HEK293 (cell line): ENCODE results near the gene ATXN2.

Source experiments
- BCL6B ChIP-seq: fragments of 450-650 bp; formaldehyde crosslinking; IDR thresholded peaks from 2 replicates; pipeline ENCODE4 v1.5.1; 2017; ENCODE audit warnings: missing biosample characterization, missing genetic modification characterization
- HOXD13 ChIP-seq: sonication (generic); formaldehyde crosslinking; IDR thresholded peaks from 2 replicates; pipeline ENCODE4 v1.8.0; 2022; ENCODE audit warnings: missing genetic modification reagents, borderline replicate concordance
- KLF1 ChIP-seq: fragments of 450-650 bp; formaldehyde crosslinking; IDR thresholded peaks from 2 replicates; pipeline ENCODE4 v1.5.1; 2016; ENCODE audit warnings: missing biosample characterization, missing genetic modification characterization
- KLF16 ChIP-seq: fragments of 450-650 bp; formaldehyde crosslinking; IDR thresholded peaks from 2 replicates; pipeline ENCODE4 v1.5.1; 2017; ENCODE audit warnings: missing biosample characterization, missing genetic modification characterization
- MYNN ChIP-seq: fragments of 450-650 bp; formaldehyde crosslinking; IDR thresholded peaks from 2 replicates; pipeline ENCODE4 v1.5.1; 2016; ENCODE audit warnings: missing biosample characterization, missing genetic modification characterization, borderline replicate concordance
- PRDM2 ChIP-seq: fragments of 450-650 bp; formaldehyde crosslinking; IDR thresholded peaks from 2 replicates; pipeline ENCODE4 v1.5.1; 2016; ENCODE audit warnings: missing biosample characterization, missing genetic modification characterization, borderline replicate concordance
- RBAK ChIP-seq: fragments of 450-650 bp; formaldehyde crosslinking; IDR thresholded peaks from 2 replicates; pipeline ENCODE4 v1.5.1; 2016; ENCODE audit warnings: missing biosample characterization, missing genetic modification characterization
- SCRT1 ChIP-seq: fragments of 450-650 bp; formaldehyde crosslinking; IDR thresholded peaks from 2 replicates; pipeline ENCODE4 v1.5.1; 2016; ENCODE audit warnings: missing biosample characterization, missing genetic modification characterization, borderline replicate concordance
- SP7 ChIP-seq: fragments of 450-650 bp; formaldehyde crosslinking; IDR thresholded peaks from 2 replicates; pipeline ENCODE4 v1.5.1; 2016; ENCODE audit warnings: missing biosample characterization, missing genetic modification characterization
- TRIM28 ChIP-seq: IDR thresholded peaks from 2 replicates; pipeline ENCODE4 v1.6.1; 2011; ENCODE audit warnings: low read length, control low read depth, borderline replicate concordance
- WT1 ChIP-seq: fragments of 450-650 bp; formaldehyde crosslinking; IDR thresholded peaks from 2 replicates; pipeline ENCODE4 v1.5.1; 2016; ENCODE audit warnings: missing biosample characterization, missing genetic modification characterization
- ZBTB1 ChIP-seq: fragments of 450-650 bp; formaldehyde crosslinking; IDR thresholded peaks from 2 replicates; pipeline ENCODE4 v1.5.1; 2016; ENCODE audit warnings: missing biosample characterization, missing genetic modification characterization
- ZNF202 ChIP-seq: fragments of 450-650 bp; formaldehyde crosslinking; IDR thresholded peaks from 2 replicates; pipeline ENCODE4 v1.5.1; 2016; ENCODE audit warnings: missing biosample characterization, missing genetic modification characterization, borderline replicate concordance
- ZNF211 ChIP-seq: fragments of 450-650 bp; formaldehyde crosslinking; IDR thresholded peaks from 2 replicates; pipeline ENCODE4 v1.5.1; 2016; ENCODE audit warnings: low read depth, missing biosample characterization, missing genetic modification characterization
- ZNF23 ChIP-seq: fragments of 450-650 bp; formaldehyde crosslinking; IDR thresholded peaks from 2 replicates; pipeline ENCODE4 v1.5.1; 2016; ENCODE audit warnings: missing biosample characterization, missing genetic modification characterization, borderline replicate concordance
- ZNF274 ChIP-seq, 2 experiments: fragments of 200-500 bp in 1 of 2; fragments of 450-650 bp in 1 of 2; sonication (Bioruptor generic) in 1 of 2; formaldehyde crosslinking in 1 of 2; IDR thresholded peaks; 2 replicates each; pipeline versions ENCODE4 v1.5.1 to v1.6.1; 2014 to 2016; ENCODE audit warnings: borderline replicate concordance in 1 of 2, inconsistent platforms in 1 of 2, low read length in 1 of 2, missing biosample characterization in 1 of 2, missing genetic modification characterization in 1 of 2
- ZNF341 ChIP-seq: fragments of 450-650 bp; formaldehyde crosslinking; IDR thresholded peaks from 2 replicates; pipeline ENCODE4; 2016; ENCODE audit warnings: low read depth, missing biosample characterization, missing genetic modification characterization
- ZNF488 ChIP-seq: fragments of 450-650 bp; formaldehyde crosslinking; IDR thresholded peaks from 2 replicates; pipeline ENCODE4 v1.5.1; 2016; ENCODE audit warnings: missing biosample characterization, missing genetic modification characterization
- ZNF560 ChIP-seq: fragments of 450-650 bp; formaldehyde crosslinking; IDR thresholded peaks from 2 replicates; pipeline ENCODE4 v1.5.1; 2017; ENCODE audit warnings: missing biosample characterization, missing genetic modification characterization, borderline replicate concordance
- ZNF571 ChIP-seq: fragments of 450-650 bp; formaldehyde crosslinking; IDR thresholded peaks from 2 replicates; pipeline ENCODE4 v1.5.0; 2017; ENCODE audit warnings: missing biosample characterization, missing genetic modification characterization
- ZNF621 ChIP-seq: fragments of 450-650 bp; formaldehyde crosslinking; IDR thresholded peaks from 2 replicates; pipeline ENCODE4 v1.5.1; 2017; ENCODE audit warnings: missing biosample characterization, missing genetic modification characterization
- ZNF624 ChIP-seq: fragments of 450-650 bp; formaldehyde crosslinking; IDR thresholded peaks from 2 replicates; pipeline ENCODE4 v1.5.1; 2017; ENCODE audit warnings: missing biosample characterization, missing genetic modification characterization
- ZNF629 ChIP-seq: fragments of 450-650 bp; formaldehyde crosslinking; IDR thresholded peaks from 2 replicates; pipeline ENCODE4 v1.5.1; 2017; ENCODE audit warnings: missing biosample characterization, missing genetic modification characterization
- ZNF654 ChIP-seq: fragments of 450-650 bp; formaldehyde crosslinking; IDR thresholded peaks from 2 replicates; pipeline ENCODE4 v1.5.1; 2016; ENCODE audit warnings: low read depth, missing biosample characterization, missing genetic modification characterization
- ZNF830 ChIP-seq: fragments of 450-650 bp; IDR thresholded peaks from 2 replicates; pipeline ENCODE4 v1.5.0; 2018; ENCODE audit warnings: missing biosample characterization, missing genetic modification characterization, low read depth, mild to moderate bottlenecking, moderate library complexity
- ZSCAN18 ChIP-seq: fragments of 450-650 bp; formaldehyde crosslinking; IDR thresholded peaks from 2 replicates; pipeline ENCODE4 v1.5.1; 2016; ENCODE audit warnings: missing biosample characterization, missing genetic modification characterization
- TF ChIP-seq, protein P1 (sequence below): fragments of 450-650 bp; formaldehyde crosslinking; IDR thresholded peaks from 2 replicates; pipeline ENCODE4 v1.5.1; 2017; ENCODE audit warnings: missing biosample characterization, missing genetic modification characterization
- TF ChIP-seq, protein P2 (sequence below): fragments of 450-650 bp; formaldehyde crosslinking; IDR thresholded peaks from 2 replicates; pipeline ENCODE4 v1.5.1; 2016; ENCODE audit warnings: missing biosample characterization, missing genetic modification characterization

The ATXN2 gene

DNA sequence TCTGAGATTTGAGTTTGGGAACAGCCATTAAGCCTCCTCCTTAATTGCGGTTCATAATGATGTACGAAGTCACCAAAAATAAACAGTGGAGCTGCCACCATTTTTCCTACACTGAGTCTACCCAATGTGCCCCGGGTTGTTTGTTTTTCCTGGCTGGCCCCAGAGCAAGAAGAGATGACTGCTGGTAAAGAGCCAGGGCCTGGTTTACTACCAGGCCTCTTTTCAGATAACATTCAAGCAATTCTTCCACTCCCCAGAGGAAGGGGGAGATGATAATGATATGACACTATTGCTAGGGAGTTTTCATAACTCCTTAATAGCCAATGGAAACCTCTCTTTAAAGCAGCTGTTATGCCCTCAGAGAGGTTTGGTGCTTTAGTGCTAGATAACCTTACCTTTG lies 44.3 kb upstream of the ATXN2 start (continued):
- TF ChIP-seq, protein P1, sequence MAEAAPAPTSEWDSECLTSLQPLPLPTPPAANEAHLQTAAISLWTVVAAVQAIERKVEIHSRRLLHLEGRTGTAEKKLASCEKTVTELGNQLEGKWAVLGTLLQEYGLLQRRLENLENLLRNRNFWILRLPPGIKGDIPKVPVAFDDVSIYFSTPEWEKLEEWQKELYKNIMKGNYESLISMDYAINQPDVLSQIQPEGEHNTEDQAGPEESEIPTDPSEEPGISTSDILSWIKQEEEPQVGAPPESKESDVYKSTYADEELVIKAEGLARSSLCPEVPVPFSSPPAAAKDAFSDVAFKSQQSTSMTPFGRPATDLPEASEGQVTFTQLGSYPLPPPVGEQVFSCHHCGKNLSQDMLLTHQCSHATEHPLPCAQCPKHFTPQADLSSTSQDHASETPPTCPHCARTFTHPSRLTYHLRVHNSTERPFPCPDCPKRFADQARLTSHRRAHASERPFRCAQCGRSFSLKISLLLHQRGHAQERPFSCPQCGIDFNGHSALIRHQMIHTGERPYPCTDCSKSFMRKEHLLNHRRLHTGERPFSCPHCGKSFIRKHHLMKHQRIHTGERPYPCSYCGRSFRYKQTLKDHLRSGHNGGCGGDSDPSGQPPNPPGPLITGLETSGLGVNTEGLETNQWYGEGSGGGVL: 0 out of 2 replicates have a peak, but pooled peaks have one; percentile 25
- TF ChIP-seq SCRT1 (no peak), PRDM2 (no peak), ZBTB1 (no peak), TRIM28 (no peak; the same call in 1 of the 2 replicates), KLF1 (tag by site-specific recombination) (no peak), ZNF629 (tag by site-specific recombination) (peak; percentile 91), ZNF202 (tag by site-specific recombination) (no peak), ZNF488 (tag by site-specific recombination) (no peak), SP7 (tag by site-specific recombination) (peak; percentile 49; the same call in 1 of the 2 replicates), ZNF274 (IDR thresholded peaks at IDR 0.05; ENCODE audit: low read length) (no peak), ZNF274 (tag by site-specific recombination; IDR thresholded peaks at IDR 0.05; ENCODE audit: borderline replicate concordance) (no peak), MYNN (tag by site-specific recombination) (no peak), BCL6B (no peak), ZNF341 (tag by site-specific recombination) (peak; percentile 52), KLF16 (tag by site-specific recombination) (no peak), ZNF560 (tag by site-specific recombination) (no peak), ZNF23 (tag by site-specific recombination) (no peak), ZNF621 (tag by site-specific recombination) (no peak), ZSCAN18 (tag by site-specific recombination) (no peak), ZNF830 (tag by site-specific recombination) (no peak), ZNF211 (tag by site-specific recombination) (no peak), WT1 (tag by site-specific recombination) (peak; percentile 96), HOXD13 (no peak), ZNF654 (tag by site-specific recombination) (no peak), ZNF571 (tag by site-specific recombination) (no peak), RBAK (tag by site-specific recombination) (no peak), ZNF624 (tag by site-specific recombination) (no peak)
- TF ChIP-seq, protein P2, sequence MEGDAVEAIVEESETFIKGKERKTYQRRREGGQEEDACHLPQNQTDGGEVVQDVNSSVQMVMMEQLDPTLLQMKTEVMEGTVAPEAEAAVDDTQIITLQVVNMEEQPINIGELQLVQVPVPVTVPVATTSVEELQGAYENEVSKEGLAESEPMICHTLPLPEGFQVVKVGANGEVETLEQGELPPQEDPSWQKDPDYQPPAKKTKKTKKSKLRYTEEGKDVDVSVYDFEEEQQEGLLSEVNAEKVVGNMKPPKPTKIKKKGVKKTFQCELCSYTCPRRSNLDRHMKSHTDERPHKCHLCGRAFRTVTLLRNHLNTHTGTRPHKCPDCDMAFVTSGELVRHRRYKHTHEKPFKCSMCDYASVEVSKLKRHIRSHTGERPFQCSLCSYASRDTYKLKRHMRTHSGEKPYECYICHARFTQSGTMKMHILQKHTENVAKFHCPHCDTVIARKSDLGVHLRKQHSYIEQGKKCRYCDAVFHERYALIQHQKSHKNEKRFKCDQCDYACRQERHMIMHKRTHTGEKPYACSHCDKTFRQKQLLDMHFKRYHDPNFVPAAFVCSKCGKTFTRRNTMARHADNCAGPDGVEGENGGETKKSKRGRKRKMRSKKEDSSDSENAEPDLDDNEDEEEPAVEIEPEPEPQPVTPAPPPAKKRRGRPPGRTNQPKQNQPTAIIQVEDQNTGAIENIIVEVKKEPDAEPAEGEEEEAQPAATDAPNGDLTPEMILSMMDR (tag by site-specific recombination): no peak
